T-helper 17 cell (primary cell): ENCODE results near the gene BBX. TPM values are rescaled to one million over a fixed set of nuclear protein-coding genes. Genes with fewer than 3 reads are reported as not detected.
"Not testable (repeated sequence)": the region's sequence is repeated elsewhere in the genome, so short reads cannot be mapped to it uniquely, and the experiment has no call there.

ENCODE experiments used
- ATAC-seq: fragments of 150-1000 bp; cut with Tn5 transposase; 2 replicates; pipeline ENCODE4 v1.10.0; 2021; ENCODE audit warnings: mild to moderate bottlenecking, moderate library complexity
- DNase-seq, 3 donors: peaks; one replicate each; pipeline versions ENCODE4 v3.0.0 to v3.0.0-alpha.2; 2020 to 2021
- H3K9me3 ChIP-seq: one replicate; pipeline ENCODE4 v1.7.0; 2013; ENCODE audit warnings: low read length, mild to moderate bottlenecking; ENCODE audit not compliant: control insufficient read depth, poor library complexity, severe bottlenecking
- H3K27ac Mint-ChIP-seq: one replicate; pipeline ENCODE4 v1.8.0; 2022; ENCODE audit warnings: mild to moderate bottlenecking, moderate library complexity, mixed read lengths
- H3K27me3 Mint-ChIP-seq: one replicate; pipeline ENCODE4 v1.8.0; 2022; ENCODE audit warnings: mixed read lengths
- H3K36me3 Mint-ChIP-seq: one replicate; pipeline ENCODE4 v1.8.0; 2022; ENCODE audit warnings: low read depth, mixed read lengths
- H3K4me1 Mint-ChIP-seq: one replicate; pipeline ENCODE4 v1.8.0; 2022; ENCODE audit warnings: mild to moderate bottlenecking, mixed read lengths
- H3K4me3 Mint-ChIP-seq: one replicate; pipeline ENCODE4 v1.8.0; 2022; ENCODE audit warnings: mild to moderate bottlenecking, moderate library complexity, mixed read lengths
- total RNA-seq, 4 donors: library from RNA in 2 of 4; stranded (reverse) in 2 of 4; gene quantifications; one replicate each; pipeline ENCODE4 v1.2.3 and lab custom pipeline; 2022 to 2026

Gene BBX
- total RNA-seq, 2 donors from 2014 or later, result 76.3 to 86.5 TPM

DNA sequence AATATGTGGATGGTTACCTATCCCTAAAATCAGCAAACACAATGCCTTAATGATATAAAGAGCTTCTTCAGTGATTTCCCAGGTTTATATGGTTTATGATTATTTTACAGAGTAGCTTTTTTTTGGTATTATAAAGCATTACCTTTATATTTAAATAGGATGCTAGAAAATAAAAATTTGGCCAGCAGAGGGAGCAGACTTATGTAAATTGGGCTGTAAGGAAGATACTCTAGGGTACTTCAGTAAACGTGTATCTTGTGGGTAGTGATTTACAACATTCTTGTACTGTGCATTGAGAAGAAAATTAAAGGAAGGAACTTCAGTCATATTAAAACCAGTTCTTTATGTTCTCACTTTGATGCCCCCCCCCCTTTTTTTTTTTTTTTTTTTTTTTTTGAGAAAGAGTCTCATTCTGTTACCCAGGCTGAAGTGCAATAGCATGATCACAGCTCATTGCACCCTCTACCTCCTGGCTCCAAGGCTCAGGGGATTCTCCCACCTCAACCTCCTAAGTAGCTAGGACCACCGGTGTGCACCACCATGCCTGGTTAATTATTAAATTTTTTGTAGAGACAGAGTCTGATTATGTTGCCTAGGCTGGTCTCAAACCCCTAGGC lies 167.9 kb downstream of the BBX start:
- peaks cover 8% of the 10 kb centered on the region for H3K4me1 Mint-ChIP-seq
- H3K27me3 Mint-ChIP-seq, result no peaks in the 10 kb centered on the region
- ATAC-seq (peak; percentile 72), DNase-seq (no peak)
- H3K27ac Mint-ChIP-seq, result no peak overlapping the region
- no peaks in the 10 kb centered on the region for H3K9me3 ChIP-seq
- H3K36me3 Mint-ChIP-seq, result no peaks in the 10 kb centered on the region
- H3K4me3 Mint-ChIP-seq, result no peak overlapping the region

- H3K36me3 Mint-ChIP-seq, H3K4me3 Mint-ChIP-seq, H3K27ac Mint-ChIP-seq, DNase-seq, ATAC-seq, H3K4me1 Mint-ChIP-seq, H3K27me3 Mint-ChIP-seq, H3K9me3 ChIP-seq: not testable (repeated sequence)
Measured at GRCh38 chr3:107691984-107692383, 169.2 kb downstream of the BBX start.

GRCh38 chr3:107697348-107697747 lies 174.6 kb downstream of the BBX start:
- H3K9me3 ChIP-seq, H3K36me3 Mint-ChIP-seq, ATAC-seq, H3K27me3 Mint-ChIP-seq, DNase-seq: not testable (repeated sequence)
- Mint-ChIP-seq H3K27ac (peak overlapping the region; percentile 39), H3K4me1 (peaks cover 21% of the 10 kb centered on the region), H3K4me3 (peak overlapping the region; percentile 45)

DNA sequence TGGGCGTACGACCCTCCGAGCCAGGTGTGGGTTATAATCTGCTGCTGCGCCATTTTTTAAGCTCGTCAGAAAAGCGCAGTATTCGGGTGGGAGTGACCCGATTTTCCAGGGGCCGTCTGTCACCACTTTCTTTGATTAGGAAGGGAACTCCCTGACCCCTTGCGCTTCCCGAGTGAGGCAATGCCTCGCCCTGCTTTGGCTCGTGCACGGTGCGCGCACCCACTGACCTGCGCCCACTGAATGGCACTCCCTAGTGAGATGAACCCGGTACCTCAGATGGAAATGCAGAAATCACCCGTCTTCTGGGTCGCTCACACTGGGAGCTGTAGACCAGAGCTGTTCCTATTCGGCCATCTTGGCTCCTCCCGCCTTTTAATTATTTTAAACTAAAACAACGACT lies 175.1 kb downstream of the BBX start:
- peak overlapping the region; percentile 39 for H3K27ac Mint-ChIP-seq
- H3K36me3 Mint-ChIP-seq, H3K27me3 Mint-ChIP-seq, DNase-seq, H3K9me3 ChIP-seq, ATAC-seq: not testable (repeated sequence)
- H3K4me3 Mint-ChIP-seq, result peak overlapping the region; percentile 74
- peaks cover 25% of the 10 kb centered on the region for H3K4me1 Mint-ChIP-seq

DNA sequence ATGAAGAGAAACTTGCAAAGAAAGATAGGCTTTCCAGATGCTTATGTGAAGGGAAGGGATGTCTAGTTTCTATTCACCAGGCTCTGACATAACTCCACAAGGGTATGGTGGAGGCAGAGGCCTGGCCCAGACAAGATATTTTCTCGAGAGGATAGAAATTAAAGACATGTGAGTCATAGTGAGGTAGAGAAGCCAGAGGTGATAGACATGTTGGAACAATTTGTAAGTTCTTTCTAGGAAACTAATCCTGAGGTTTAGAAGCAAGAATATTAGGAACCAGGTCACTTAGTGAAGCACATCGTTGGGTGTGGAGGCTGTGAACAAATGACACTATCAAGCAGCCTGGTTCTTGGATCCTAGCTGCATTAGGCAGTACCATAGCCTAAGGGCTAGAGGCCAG lies 176.9 kb downstream of the BBX start:
- Mint-ChIP-seq H3K4me3 (no peak overlapping the region), H3K4me1 (peaks cover 32% of the 10 kb centered on the region), H3K36me3 (no peaks in the 10 kb centered on the region), H3K27me3 (no peaks in the 10 kb centered on the region), H3K27ac (peak overlapping the region; percentile 5)
- ATAC-seq (no peak), DNase-seq (no peak)
- H3K9me3 ChIP-seq, result no peaks in the 10 kb centered on the region

GRCh38 chr3:107701299-107701698 lies 178.5 kb downstream of the BBX start:
- Mint-ChIP-seq H3K4me3 (no peak overlapping the region), H3K36me3 (no peaks in the 10 kb centered on the region), H3K4me1 (peaks cover 36% of the 10 kb centered on the region), H3K27me3 (no peaks in the 10 kb centered on the region), H3K27ac (no peak overlapping the region)
- no peaks in the 10 kb centered on the region for H3K9me3 ChIP-seq
- DNase-seq, result no peak
- no peak for ATAC-seq

GRCh38 chr3:107704477-107704876 lies 181.7 kb downstream of the BBX start:
- H3K27me3 Mint-ChIP-seq, result no peaks in the 10 kb centered on the region
- no peak for DNase-seq
- ATAC-seq, result no peak
- H3K9me3 ChIP-seq, result no peaks in the 10 kb centered on the region
- H3K4me3 Mint-ChIP-seq, result no peak overlapping the region
- peaks cover 35% of the 10 kb centered on the region for H3K4me1 Mint-ChIP-seq
- H3K27ac Mint-ChIP-seq, result no peak overlapping the region
- H3K36me3 Mint-ChIP-seq, result no peaks in the 10 kb centered on the region

GRCh38 chr3:107705046-107705445 lies 182.3 kb downstream of the BBX start:
- H3K36me3 Mint-ChIP-seq, result no peaks in the 10 kb centered on the region
- DNase-seq (no peak), ATAC-seq (no peak)
- H3K4me3 Mint-ChIP-seq, result no peak overlapping the region
- H3K27ac Mint-ChIP-seq, result no peak overlapping the region
- no peaks in the 10 kb centered on the region for H3K9me3 ChIP-seq
- H3K27me3 Mint-ChIP-seq, result no peaks in the 10 kb centered on the region
- peaks cover 30% of the 10 kb centered on the region for H3K4me1 Mint-ChIP-seq

DNA sequence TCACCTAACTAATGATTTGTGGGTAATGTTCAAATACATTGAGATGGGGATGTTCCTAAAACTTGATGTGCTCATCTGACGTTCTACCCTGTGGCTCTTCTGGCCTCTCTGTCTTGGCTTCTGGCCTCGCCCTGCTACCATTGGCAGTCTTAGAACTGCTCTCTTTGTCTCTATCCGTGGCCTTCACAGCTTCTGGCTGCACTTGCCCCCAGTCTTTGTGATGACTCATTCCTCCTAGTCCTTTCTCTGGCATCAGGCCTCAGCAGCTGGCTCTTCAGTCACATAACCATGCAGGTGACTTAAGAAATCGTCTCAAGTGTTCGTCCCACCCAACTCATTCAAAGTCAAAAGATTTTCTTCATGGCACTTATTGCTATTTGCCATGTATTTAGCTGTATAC lies 188.1 kb downstream of the BBX start:
- H3K27ac Mint-ChIP-seq, result no peak overlapping the region
- peaks cover 15% of the 10 kb centered on the region for H3K4me1 Mint-ChIP-seq
- H3K4me3 Mint-ChIP-seq, result no peak overlapping the region
- peaks cover 18% of the 10 kb centered on the region for H3K36me3 Mint-ChIP-seq
- H3K9me3 ChIP-seq, result no peaks in the 10 kb centered on the region
- H3K27me3 Mint-ChIP-seq, result no peaks in the 10 kb centered on the region
- DNase-seq (no peak), ATAC-seq (no peak)

DNA sequence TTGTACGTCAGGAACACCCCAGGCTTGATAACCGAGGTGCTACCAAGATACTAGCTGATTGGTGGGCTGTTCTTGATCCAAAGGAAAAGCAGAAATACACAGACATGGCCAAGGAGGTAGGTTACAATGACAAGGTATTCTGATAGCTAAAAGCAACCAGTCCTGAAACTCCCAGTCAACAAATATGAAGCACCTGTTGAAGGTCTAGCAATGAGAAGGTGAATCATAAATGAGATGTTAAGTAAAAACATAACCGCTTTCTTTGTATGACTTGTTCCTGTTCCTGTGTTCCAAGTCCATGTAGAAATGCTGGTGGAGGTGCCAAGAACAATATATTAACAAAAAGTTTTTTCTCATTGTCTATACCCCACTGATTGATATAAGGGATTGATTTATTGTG lies 194.0 kb downstream of the BBX start:
- ATAC-seq, result no peak
- no peaks in the 10 kb centered on the region for H3K9me3 ChIP-seq
- no peak for DNase-seq
- no peak overlapping the region for H3K4me3 Mint-ChIP-seq
- no peak overlapping the region for H3K27ac Mint-ChIP-seq
- H3K4me1 Mint-ChIP-seq, result peaks cover 15% of the 10 kb centered on the region
- no peaks in the 10 kb centered on the region for H3K27me3 Mint-ChIP-seq
- peaks cover 12% of the 10 kb centered on the region for H3K36me3 Mint-ChIP-seq

GRCh38 chr3:107718547-107718946 lies 195.8 kb downstream of the BBX start:
- no peak for DNase-seq
- Mint-ChIP-seq H3K4me1 (peaks cover 11% of the 10 kb centered on the region), H3K27me3 (no peaks in the 10 kb centered on the region), H3K27ac (no peak overlapping the region), H3K36me3 (peaks cover 2% of the 10 kb centered on the region), H3K4me3 (no peak overlapping the region)
- ATAC-seq, result no peak
- H3K9me3 ChIP-seq, result no peaks in the 10 kb centered on the region

GRCh38 chr3:107727102-107727501 lies 204.3 kb downstream of the BBX start:
- H3K27me3 Mint-ChIP-seq, result no peaks in the 10 kb centered on the region
- H3K4me1 Mint-ChIP-seq, result no peaks in the 10 kb centered on the region
- H3K36me3 Mint-ChIP-seq, result peaks cover 8% of the 10 kb centered on the region
- H3K27ac Mint-ChIP-seq, result no peak overlapping the region
- no peak for DNase-seq
- no peaks in the 10 kb centered on the region for H3K9me3 ChIP-seq
- no peak overlapping the region for H3K4me3 Mint-ChIP-seq
- no peak for ATAC-seq

DNA sequence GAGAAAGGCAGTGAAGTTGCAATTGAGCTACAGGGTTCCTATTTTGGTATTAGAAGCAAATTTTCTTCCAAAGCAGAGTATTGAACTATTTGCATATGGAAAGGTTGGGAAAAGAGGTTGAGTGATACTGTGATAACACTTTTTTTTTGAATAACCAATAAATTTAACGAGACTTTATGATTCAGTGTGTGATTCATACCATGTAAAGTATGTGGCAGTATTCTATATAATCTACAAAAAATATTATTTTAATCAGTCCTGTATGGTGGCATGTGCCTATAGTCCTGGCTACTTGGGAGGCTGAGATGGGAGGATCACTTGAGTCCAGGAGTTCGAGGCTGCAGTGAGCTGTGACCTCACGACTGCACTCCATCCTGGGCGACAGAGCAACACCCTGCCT lies 206.9 kb downstream of the BBX start:
- no peaks in the 10 kb centered on the region for H3K9me3 ChIP-seq
- Mint-ChIP-seq H3K27me3 (no peaks in the 10 kb centered on the region), H3K27ac (no peak overlapping the region), H3K4me1 (no peaks in the 10 kb centered on the region), H3K4me3 (no peak overlapping the region), H3K36me3 (peaks cover 14% of the 10 kb centered on the region)
- ATAC-seq (no peak), DNase-seq (no peak)

DNA sequence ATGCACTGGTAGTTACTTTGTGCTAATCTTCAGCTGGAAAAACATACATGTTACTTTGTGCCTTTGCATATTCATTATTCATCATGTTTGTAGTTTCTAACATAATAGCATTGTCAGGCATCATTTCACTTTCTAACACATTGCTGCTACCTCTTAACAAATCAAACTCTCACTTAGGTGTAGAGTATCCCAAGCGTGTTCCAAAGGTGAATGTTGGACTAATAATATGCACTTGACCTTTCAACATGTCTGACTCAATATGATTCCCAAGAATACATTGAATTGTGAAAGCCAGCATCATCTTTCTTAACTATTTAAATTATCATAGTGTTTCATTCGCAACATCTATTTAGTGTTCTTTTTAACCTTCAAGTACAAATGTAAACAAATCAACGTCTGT lies 211.6 kb downstream of the BBX start:
- no peaks in the 10 kb centered on the region for H3K9me3 ChIP-seq
- no peaks in the 10 kb centered on the region for H3K27me3 Mint-ChIP-seq
- no peak for DNase-seq
- peaks cover 15% of the 10 kb centered on the region for H3K36me3 Mint-ChIP-seq
- H3K4me1 Mint-ChIP-seq, result peaks cover 6% of the 10 kb centered on the region
- no peak overlapping the region for H3K27ac Mint-ChIP-seq
- H3K4me3 Mint-ChIP-seq, result no peak overlapping the region
- ATAC-seq, result no peak
